IMR-90 (cell line): Measurements from ENCODE around the gene SLC27A1.

Source experiments
- CTCF ChIP-seq: conservative IDR thresholded peaks from 2 replicates; pipeline ENCODE4 v1.5.1; 2012; ENCODE audit warnings: mild to moderate bottlenecking, low read depth, low read length, improper control_type of control experiment
- SMC3 ChIP-seq: fragments of 150-350 bp; IDR thresholded peaks from 2 replicates; pipeline ENCODE4 v1.6.1; 2016; ENCODE audit warnings: low read depth, mild to moderate bottlenecking, antibody characterized with exemption, low read length, moderate library complexity

- TF ChIP-seq SMC3, result no peak
- no peak for TF ChIP-seq CTCF
These were observed 68.4 kb downstream of the SLC27A1 start for GRCh38 chr19:17538684-17539237.
